DOHH2 (cell line): ENCODE results near the gene PNO1.

ENCODE experiments used
- H3F3A ChIP-seq: fragments of 200-600 bp; sonication (generic), shearing (Covaris generic); 2 replicates; pipeline ENCODE4 v1.6.0; 2016; ENCODE audit warnings: antibody characterized with exemption, mild to moderate bottlenecking; ENCODE audit not compliant: control insufficient read depth, insufficient read depth
- H3K27ac ChIP-seq: fragments of 200-600 bp; sonication (generic); 2 replicates; pipeline ENCODE4 v1.5.1; 2014; ENCODE audit warnings: low read depth, mild to moderate bottlenecking, low read length, moderate library complexity
- H3K27me3 ChIP-seq: fragments of 200-600 bp; sonication (generic); 2 replicates; pipeline ENCODE4 v1.6.1; 2014; ENCODE audit warnings: mild to moderate bottlenecking, low read length, mixed read lengths; ENCODE audit not compliant: control insufficient read depth
- H3K36me3 ChIP-seq: fragments of 200-600 bp; sonication (generic); 2 replicates; pipeline ENCODE4 v1.6.1; 2014; ENCODE audit warnings: mild to moderate bottlenecking, low read length, moderate library complexity, mixed read lengths; ENCODE audit not compliant: control insufficient read depth
- H3K4me1 ChIP-seq: fragments of 200-600 bp; sonication (generic); 2 replicates; pipeline ENCODE4 v1.6.1; 2014; ENCODE audit warnings: mild to moderate bottlenecking, low read length, mixed read lengths; ENCODE audit not compliant: control insufficient read depth
- H3K4me2 ChIP-seq: fragments of 200-600 bp; sonication (generic); 2 replicates; pipeline ENCODE4 v1.6.0; 2014; ENCODE audit warnings: mild to moderate bottlenecking, low read length, moderate library complexity
- H3K4me3 ChIP-seq: fragments of 200-600 bp; sonication (generic); 2 replicates; pipeline ENCODE4 v1.5.1; 2014; ENCODE audit warnings: mild to moderate bottlenecking, low read length, mixed read lengths
- H3K79me2 ChIP-seq: fragments of 200-600 bp; sonication (generic); 2 replicates; pipeline ENCODE4 v1.6.1; 2014; ENCODE audit warnings: mild to moderate bottlenecking, low read length, mixed read lengths; ENCODE audit not compliant: control insufficient read depth
- H3K9me2 ChIP-seq: fragments of 200-600 bp; sonication (generic); replicated peaks from 2 replicates; pipeline ENCODE4 v1.6.1; 2014; ENCODE audit warnings: mild to moderate bottlenecking, low read length, mixed read lengths; ENCODE audit not compliant: control insufficient read depth
- H3K9me3 ChIP-seq: fragments of 200-600 bp; sonication (generic); 2 replicates; pipeline ENCODE4 v1.6.1; 2014; ENCODE audit warnings: antibody characterized with exemption, low read length, mixed read lengths; ENCODE audit not compliant: control insufficient read depth, insufficient read depth
- H4K20me1 ChIP-seq: fragments of 200-600 bp; sonication (generic); 2 replicates; pipeline ENCODE4 v1.6.0; 2014; ENCODE audit warnings: low read depth, mild to moderate bottlenecking, antibody characterized with exemption, low read length, moderate library complexity; ENCODE audit not compliant: control insufficient read depth, insufficient read depth
- CTCF ChIP-seq: fragments of 200-600 bp; sonication (generic); IDR thresholded peaks from one replicate; pipeline ENCODE4 v1.5.1; 2014; ENCODE audit warnings: antibody characterized with exemption, mild to moderate bottlenecking, low read depth, low read length; ENCODE audit not compliant: poor library complexity, severe bottlenecking
- EZH2phosphoT487 ChIP-seq: fragments of 200-600 bp; sonication (generic); IDR thresholded peaks from 2 replicates; pipeline ENCODE4 v1.6.1; 2017; ENCODE audit warnings: borderline replicate concordance, mild to moderate bottlenecking, antibody characterized with exemption, low read length, moderate library complexity, mixed read lengths

Gene PNO1

GRCh38 chr2:68187329-68187728 lies 29.6 kb downstream of the PNO1 start:
- no peaks in the 10 kb centered on the region for H3K9me3 ChIP-seq
- H3F3A ChIP-seq, result peaks cover 19% of the 10 kb centered on the region
- H3K36me3 ChIP-seq, result peaks cover 42% of the 10 kb centered on the region
- H3K4me2 ChIP-seq, result no peak overlapping the region
- no peak overlapping the region for H3K4me3 ChIP-seq
- H3K9me2 ChIP-seq, result no peaks in the 10 kb centered on the region
- no peak overlapping the region for H3K27ac ChIP-seq
- peaks cover 3% of the 10 kb centered on the region; the same call in 1 of the 2 replicates for H3K4me1 ChIP-seq
- H4K20me1 ChIP-seq, result no peaks in the 10 kb centered on the region
- TF ChIP-seq EZH2phosphoT487 (no peak), CTCF (no peak)
- H3K27me3 ChIP-seq, result no peaks in the 10 kb centered on the region
- H3K79me2 ChIP-seq, result peaks cover 50% of the 10 kb centered on the region

GRCh38 chr2:68188831-68189230 lies 31.1 kb downstream of the PNO1 start:
- Histone ChIP-seq H3K27ac (no peak overlapping the region), H3K79me2 (peaks cover 64% of the 10 kb centered on the region), H3K9me3 (no peaks in the 10 kb centered on the region), H3K4me3 (no peak overlapping the region), H3F3A (peaks cover 15% of the 10 kb centered on the region), H3K27me3 (no peaks in the 10 kb centered on the region), H3K4me1 (peaks cover 3% of the 10 kb centered on the region; the same call in 1 of the 2 replicates), H4K20me1 (0 out of 2 replicates have a peak, but pooled peaks cover 6% of the 10 kb centered on the region), H3K4me2 (no peak overlapping the region), H3K9me2 (no peaks in the 10 kb centered on the region), H3K36me3 (peaks cover 32% of the 10 kb centered on the region)
- TF ChIP-seq EZH2phosphoT487 (no peak), CTCF (no peak)

GRCh38 chr2:68189991-68190784 lies 32.5 kb downstream of the PNO1 start:
- peaks cover 24% of the 10 kb centered on the region for H3K36me3 ChIP-seq
- no peak overlapping the region for H3K27ac ChIP-seq
- no peaks in the 10 kb centered on the region for H3K27me3 ChIP-seq
- H3K79me2 ChIP-seq, result peaks cover 75% of the 10 kb centered on the region
- 0 out of 2 replicates have a peak, but pooled peaks cover 9% of the 10 kb centered on the region for H4K20me1 ChIP-seq
- no peak overlapping the region for H3K4me3 ChIP-seq
- no peaks in the 10 kb centered on the region for H3K9me3 ChIP-seq
- no peak overlapping the region for H3K4me2 ChIP-seq
- no peak for TF ChIP-seq EZH2phosphoT487
- TF ChIP-seq CTCF, result no peak
- H3K9me2 ChIP-seq, result no peaks in the 10 kb centered on the region
- peaks cover 21% of the 10 kb centered on the region for H3F3A ChIP-seq
- peaks cover 6% of the 10 kb centered on the region; the same call in 1 of the 2 replicates for H3K4me1 ChIP-seq
